HG02970 (cell line): ENCODE measurements around the gene FZR1.

Source experiments
- ATAC-seq: cut with Tn5 transposase; IDR thresholded peaks from one replicate; pipeline ENCODE4 v1.9.1; 2021; ENCODE audit warnings: mild to moderate bottlenecking, moderate library complexity, moderate number of reproducible peaks; ENCODE audit not compliant: unreplicated experiment, low FRiP score

Gene FZR1

GRCh38 chr19:3505598-3506383, at the start of gene FZR1:
Gene FZR1, plus strand, starts transcription at chr19:3506311. Its CDS starts 16,679 bp downstream, at chr19:3522990.
- peak; percentile 89 for ATAC-seq

- no peak for ATAC-seq
These were observed 49.1 kb upstream of the FZR1 start for GRCh38 chr19:3456925-3457527.

- no peak for ATAC-seq
These were observed 48.4 kb upstream of the FZR1 start for GRCh38 chr19:3457528-3458228.

- no peak for ATAC-seq
These were observed 47.7 kb upstream of the FZR1 start for GRCh38 chr19:3458229-3459088.

GRCh38 chr19:3459089-3459881, 46.8 kb upstream of the FZR1 start:
- ATAC-seq: no peak

GRCh38 chr19:3459965-3460582, 46.0 kb upstream of the FZR1 start:
- ATAC-seq: no peak

GRCh38 chr19:3462991-3463713, 43.0 kb upstream of the FZR1 start:
- ATAC-seq: no peak

- ATAC-seq: no peak
These were observed 42.2 kb upstream of the FZR1 start for GRCh38 chr19:3463714-3464586.

GRCh38 chr19:3464587-3465235, 41.4 kb upstream of the FZR1 start:
- ATAC-seq: no peak

GRCh38 chr19:3465552-3465951, 40.6 kb upstream of the FZR1 start:
- no peak for ATAC-seq

- no peak for ATAC-seq
These were observed 39.5 kb upstream of the FZR1 start for GRCh38 chr19:3466635-3467034.

- ATAC-seq: no peak
These were observed 38.5 kb upstream of the FZR1 start for GRCh38 chr19:3467437-3468198.

GRCh38 chr19:3468211-3468610, 37.9 kb upstream of the FZR1 start:
- ATAC-seq: no peak

- no peak for ATAC-seq
These were observed 36.2 kb upstream of the FZR1 start for GRCh38 chr19:3469638-3470499.

- no peak for ATAC-seq
These were observed 35.5 kb upstream of the FZR1 start for GRCh38 chr19:3470500-3471128.
